OCI-LY1 (cell line): ENCODE results near the gene IL10.

Experiments
- H2AFZ ChIP-seq: fragments of 200-600 bp; sonication (generic), shearing (Covaris generic); 2 replicates; pipeline ENCODE4 v1.6.0; 2014; ENCODE audit warnings: antibody characterized with exemption, mild to moderate bottlenecking, low read length
- H3F3A ChIP-seq: fragments of 200-600 bp; sonication (generic), shearing (Covaris generic); 2 replicates; pipeline ENCODE4 v1.6.0; 2014; ENCODE audit warnings: mild to moderate bottlenecking, antibody characterized with exemption, low read length, moderate library complexity; ENCODE audit not compliant: insufficient read depth
- H3K27ac ChIP-seq: fragments of 200-600 bp; sonication (generic); 2 replicates; pipeline ENCODE4 v1.5.1; 2014; ENCODE audit warnings: low read length, mixed run types, mild to moderate bottlenecking, low read depth; ENCODE audit not compliant: poor library complexity, severe bottlenecking
- H3K27me3 ChIP-seq: fragments of 200-600 bp; sonication (generic); 2 replicates; pipeline ENCODE4 v1.6.0; 2014; ENCODE audit warnings: antibody characterized with exemption, mild to moderate bottlenecking, low read length, moderate library complexity; ENCODE audit not compliant: insufficient read depth
- H3K36me3 ChIP-seq: fragments of 200-600 bp; sonication (generic); 2 replicates; pipeline ENCODE4 v1.6.1; 2014; ENCODE audit warnings: mild to moderate bottlenecking, antibody characterized with exemption, low read length, moderate library complexity, mixed read lengths; ENCODE audit not compliant: insufficient read depth
- H3K4me1 ChIP-seq: fragments of 200-600 bp; sonication (generic); 2 replicates; pipeline ENCODE4 v1.5.1; 2014; ENCODE audit warnings: mild to moderate bottlenecking, low read length, moderate library complexity; ENCODE audit not compliant: insufficient read depth, severe bottlenecking
- H3K4me2 ChIP-seq: fragments of 200-600 bp; sonication (generic), shearing (Covaris generic); 2 replicates; pipeline ENCODE4 v1.6.1; 2014; ENCODE audit warnings: low read length
- H3K4me3 ChIP-seq: fragments of 200-600 bp; sonication (generic); 2 replicates; pipeline ENCODE4 v1.5.1; 2014; ENCODE audit warnings: low read length, low read depth, mild to moderate bottlenecking, mixed read lengths; ENCODE audit not compliant: poor library complexity, severe bottlenecking
- H3K79me2 ChIP-seq: fragments of 200-600 bp; shearing (Covaris generic); 2 replicates; pipeline ENCODE4 v1.6.1; 2016; ENCODE audit warnings: mixed run types, low read length, mixed read lengths; ENCODE audit not compliant: insufficient read depth
- H3K9ac ChIP-seq: fragments of 200-600 bp; sonication (generic), shearing (Covaris generic); 2 replicates; pipeline ENCODE4 v1.6.1; 2014; ENCODE audit warnings: mild to moderate bottlenecking, low read length, mixed read lengths
- H3K9me2 ChIP-seq: fragments of 200-600 bp; sonication (generic), shearing (Covaris generic); 2 replicates; pipeline ENCODE4 v1.6.1; 2014; ENCODE audit warnings: low read depth, mild to moderate bottlenecking, low read length, mixed read lengths
- H3K9me3 ChIP-seq: fragments of 200-600 bp; shearing (Covaris generic); 2 replicates; pipeline ENCODE4 v1.6.1; 2014; ENCODE audit warnings: low read length, mixed read lengths
- H4K20me1 ChIP-seq: fragments of 200-600 bp; sonication (generic), shearing (Covaris generic); 2 replicates; pipeline ENCODE4 v1.6.0; 2016; ENCODE audit warnings: mild to moderate bottlenecking, low read length; ENCODE audit not compliant: insufficient read depth
- EZH2 ChIP-seq: fragments of 200-600 bp; sonication (generic), shearing (Covaris generic); IDR thresholded peaks from 2 replicates; pipeline ENCODE4 v1.8.0; 2017; ENCODE audit warnings: borderline replicate concordance, mixed run types, mild to moderate bottlenecking, antibody characterized with exemption, low read length, moderate library complexity, mixed read lengths
- TF ChIP-seq, protein P1 (sequence below): fragments of 200-600 bp; sonication (generic), shearing (Covaris generic); IDR thresholded peaks from 2 replicates; pipeline ENCODE4 v1.5.1; 2017; ENCODE audit warnings: mild to moderate bottlenecking, antibody characterized with exemption, low read length, moderate library complexity, mixed read lengths

IL10 gene

GRCh38 chr1:206717674-206717989 lies 54.7 kb downstream of the IL10 start:
- Histone ChIP-seq H3K4me3 (no peak overlapping the region), H3K27ac (no peak overlapping the region), H2AFZ (no peak overlapping the region), H3K4me2 (no peak overlapping the region), H3F3A (no peaks in the 10 kb centered on the region), H3K9me3 (no peaks in the 10 kb centered on the region), H3K9ac (no peak overlapping the region), H3K9me2 (no peaks in the 10 kb centered on the region), H3K79me2 (no peaks in the 10 kb centered on the region), H4K20me1 (no peaks in the 10 kb centered on the region), H3K36me3 (no peaks in the 10 kb centered on the region), H3K27me3 (no peaks in the 10 kb centered on the region), H3K4me1 (peaks cover 28% of the 10 kb centered on the region)
- TF ChIP-seq EZH2: no peak
- TF ChIP-seq, protein P1, sequence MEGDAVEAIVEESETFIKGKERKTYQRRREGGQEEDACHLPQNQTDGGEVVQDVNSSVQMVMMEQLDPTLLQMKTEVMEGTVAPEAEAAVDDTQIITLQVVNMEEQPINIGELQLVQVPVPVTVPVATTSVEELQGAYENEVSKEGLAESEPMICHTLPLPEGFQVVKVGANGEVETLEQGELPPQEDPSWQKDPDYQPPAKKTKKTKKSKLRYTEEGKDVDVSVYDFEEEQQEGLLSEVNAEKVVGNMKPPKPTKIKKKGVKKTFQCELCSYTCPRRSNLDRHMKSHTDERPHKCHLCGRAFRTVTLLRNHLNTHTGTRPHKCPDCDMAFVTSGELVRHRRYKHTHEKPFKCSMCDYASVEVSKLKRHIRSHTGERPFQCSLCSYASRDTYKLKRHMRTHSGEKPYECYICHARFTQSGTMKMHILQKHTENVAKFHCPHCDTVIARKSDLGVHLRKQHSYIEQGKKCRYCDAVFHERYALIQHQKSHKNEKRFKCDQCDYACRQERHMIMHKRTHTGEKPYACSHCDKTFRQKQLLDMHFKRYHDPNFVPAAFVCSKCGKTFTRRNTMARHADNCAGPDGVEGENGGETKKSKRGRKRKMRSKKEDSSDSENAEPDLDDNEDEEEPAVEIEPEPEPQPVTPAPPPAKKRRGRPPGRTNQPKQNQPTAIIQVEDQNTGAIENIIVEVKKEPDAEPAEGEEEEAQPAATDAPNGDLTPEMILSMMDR: no peak
